GM23338 (cell line): ENCODE measurements around the gene ZNF484. TPM values are rescaled to one million over a fixed set of nuclear protein-coding genes. Genes with fewer than 3 reads are reported as not detected.
"Not testable (repeated sequence)": the region's sequence is repeated elsewhere in the genome, so short reads cannot be mapped to it uniquely, and the experiment has no call there.

ENCODE experiments used
- ATAC-seq: fragments of 200-7000 bp; cut with Tn5 transposase; 3 replicates; pipeline ENCODE4 v1.9.1; 2020
- DNase-seq: peaks from one replicate; pipeline ENCODE4 v3.0.0-alpha.2; 2015; ENCODE audit warnings: low spot score
- H2AFZ ChIP-seq: fragments of 200-600 bp; sonication (generic); 2 replicates; pipeline ENCODE4 v1.8.0; 2016; ENCODE audit warnings: antibody characterized with exemption, mild to moderate bottlenecking, moderate library complexity
- H3F3A ChIP-seq: fragments of 200-600 bp; sonication (generic); replicated peaks from 2 replicates; pipeline ENCODE4 v1.8.0; 2017; ENCODE audit warnings: antibody characterized with exemption, mixed run types, low read depth
- H3K27ac ChIP-seq: fragments of 200-600 bp; sonication (generic); 2 replicates; pipeline ENCODE4 v1.6.1; 2016; ENCODE audit warnings: low read depth
- H3K27me3 ChIP-seq: fragments of 200-600 bp; sonication (generic); 2 replicates; pipeline ENCODE4 v1.8.0; 2016; ENCODE audit warnings: mild to moderate bottlenecking, mixed run types, moderate library complexity; ENCODE audit not compliant: insufficient read depth
- H3K36me3 ChIP-seq: fragments of 200-600 bp; sonication (generic); 2 replicates; pipeline ENCODE4 v1.8.0; 2016; ENCODE audit warnings: mild to moderate bottlenecking; ENCODE audit not compliant: insufficient read depth
- H3K4me1 ChIP-seq: fragments of 200-600 bp; sonication (generic); 2 replicates; pipeline ENCODE4 v1.8.0; 2016; ENCODE audit warnings: mild to moderate bottlenecking, moderate library complexity; ENCODE audit not compliant: insufficient read depth
- H3K4me2 ChIP-seq: fragments of 200-600 bp; sonication (generic); 2 replicates; pipeline ENCODE4 v1.7.1; 2017; ENCODE audit warnings: mixed run types
- H3K4me3 ChIP-seq: fragments of 200-600 bp; sonication (generic); 2 replicates; pipeline ENCODE4 v1.6.1; 2016; ENCODE audit warnings: mixed run types
- H3K79me2 ChIP-seq: fragments of 200-600 bp; sonication (generic); replicated peaks from 2 replicates; pipeline ENCODE4 v1.8.0; 2017; ENCODE audit warnings: mild to moderate bottlenecking; ENCODE audit not compliant: insufficient read depth
- H3K9me2 ChIP-seq: fragments of 200-600 bp; sonication (generic); 2 replicates; pipeline ENCODE4 v1.8.0; 2017; ENCODE audit not compliant: insufficient read depth
- H4K20me1 ChIP-seq: fragments of 200-600 bp; sonication (generic); replicated peaks from 2 replicates; pipeline ENCODE4 v1.8.0; 2017; ENCODE audit warnings: mild to moderate bottlenecking; ENCODE audit not compliant: insufficient read depth
- H3K27ac Mint-ChIP-seq: 2 replicates; pipeline ENCODE4 v1.8.0; 2020; ENCODE audit warnings: inconsistent platforms, mild to moderate bottlenecking, moderate library complexity, mixed read lengths
- H3K27me3 Mint-ChIP-seq: 3 replicates; pipeline ENCODE4 v1.8.0; 2022; ENCODE audit warnings: low read depth, mild to moderate bottlenecking, moderate library complexity, mixed read lengths, inconsistent platforms; ENCODE audit not compliant: insufficient read depth, poor library complexity
- H3K36me3 Mint-ChIP-seq: 3 replicates; pipeline ENCODE4 v1.8.0; 2021; ENCODE audit warnings: low read depth, mild to moderate bottlenecking, inconsistent platforms, moderate library complexity, mixed read lengths
- H3K4me1 Mint-ChIP-seq: 3 replicates; pipeline ENCODE4 v1.8.0; 2020; ENCODE audit warnings: mild to moderate bottlenecking, inconsistent platforms, mixed read lengths
- H3K4me3 Mint-ChIP-seq: 3 replicates; pipeline ENCODE4 v1.8.0; 2021; ENCODE audit warnings: moderate library complexity, mild to moderate bottlenecking, inconsistent platforms, mixed read lengths
- H3K9me3 Mint-ChIP-seq: 3 replicates; pipeline ENCODE4 v1.8.0; 2020; ENCODE audit warnings: moderate library complexity, mild to moderate bottlenecking, inconsistent platforms, mixed read lengths
- CREB1 ChIP-seq: fragments of 250-450 bp; sonication (Bioruptor Pico); IDR thresholded peaks from 2 replicates; pipeline ENCODE4 v1.5.0; 2020; ENCODE audit warnings: low read depth, mild to moderate bottlenecking, moderate library complexity
- CTCF ChIP-seq, 2 experiments: fragments of 200-600 bp in 1 of 2; sonication (generic) in 1 of 2; conservative IDR thresholded peaks; 2 replicates each; pipeline versions ENCODE4 v1.5.1 to v1.6.1; 2016 to 2017; ENCODE audit warnings: antibody characterized with exemption in 2 of 2, low read depth in 2 of 2, mild to moderate bottlenecking in 2 of 2, moderate library complexity in 1 of 2
- EZH2 ChIP-seq: fragments of 200-600 bp; sonication (generic); IDR thresholded peaks from one replicate; pipeline ENCODE4 v1.8.0; 2017; ENCODE audit warnings: antibody characterized with exemption, mild to moderate bottlenecking, low read depth; ENCODE audit not compliant: unreplicated experiment
- JUNB ChIP-seq: IDR thresholded peaks from one replicate; pipeline ENCODE4 v1.6.1; 2016; ENCODE audit warnings: antibody characterized with exemption; ENCODE audit not compliant: unreplicated experiment
- NANOG ChIP-seq: IDR thresholded peaks from 2 replicates; pipeline ENCODE4 v1.6.1; 2016; ENCODE audit warnings: antibody characterized with exemption, borderline replicate concordance
- POLR2AphosphoS5 ChIP-seq: IDR thresholded peaks from 2 replicates; pipeline ENCODE4 v1.6.1; 2016; ENCODE audit warnings: antibody characterized with exemption, low read depth
- STAT1 ChIP-seq: IDR thresholded peaks from one replicate; pipeline ENCODE4 v1.6.1; 2016; ENCODE audit warnings: antibody characterized with exemption; ENCODE audit not compliant: unreplicated experiment
- polyA plus RNA-seq: library from polyadenylated mRNA; unstranded; fragments of >200 nt; fragmentation: Nextera tagmentation; extraction: Ambion mirVana; gene quantifications from 2 replicates; pipeline ENCODE4 v1.2.1, GENCODE V29; 2016
- total RNA-seq: library from RNA; depleted of rRNA; stranded (reverse); fragments of >200 nt; shearing (Covaris generic); gene quantifications from 2 replicates; pipeline ENCODE4 v1.2.3, GENCODE V29; 2014
- TF ChIP-seq, protein P1 (sequence below): IDR thresholded peaks from one replicate; pipeline ENCODE4 v1.6.1; 2018; ENCODE audit warnings: antibody characterized with exemption; ENCODE audit not compliant: unreplicated experiment
- TF ChIP-seq, protein P2 (sequence below): fragments of 250-450 bp; sonication (Bioruptor Pico); IDR thresholded peaks from 2 replicates; pipeline ENCODE4 v1.5.0; 2020; ENCODE audit warnings: mild to moderate bottlenecking, moderate library complexity

ZNF484 gene
- total and polyA plus RNA-seq, 2 experiments from 2014 or later, result 4.2 to 19.4 TPM

- Histone ChIP-seq H3K27me3 (no peaks in the 10 kb centered on the region), H3K4me3 (no peak overlapping the region), H3K36me3 (no peaks in the 10 kb centered on the region), H2AFZ (no peak overlapping the region), H3K27ac (no peak overlapping the region), H3K4me1 (no peaks in the 10 kb centered on the region), H4K20me1 (no peaks in the 10 kb centered on the region), H3K4me2 (no peak overlapping the region), H3F3A (no peaks in the 10 kb centered on the region), H3K9me2 (no peaks in the 10 kb centered on the region), H3K79me2 (no peaks in the 10 kb centered on the region)
- peaks cover 19% of the 10 kb centered on the region for H3K36me3 Mint-ChIP-seq
- H3K4me3 Mint-ChIP-seq, result no peak overlapping the region
- peaks cover 33% of the 10 kb centered on the region for H3K9me3 Mint-ChIP-seq
- no peak overlapping the region for H3K27ac Mint-ChIP-seq
- ATAC-seq (no peak), DNase-seq (no peak)
- H3K27me3 Mint-ChIP-seq, result peaks cover 8% of the 10 kb centered on the region
- TF ChIP-seq, protein P1, sequence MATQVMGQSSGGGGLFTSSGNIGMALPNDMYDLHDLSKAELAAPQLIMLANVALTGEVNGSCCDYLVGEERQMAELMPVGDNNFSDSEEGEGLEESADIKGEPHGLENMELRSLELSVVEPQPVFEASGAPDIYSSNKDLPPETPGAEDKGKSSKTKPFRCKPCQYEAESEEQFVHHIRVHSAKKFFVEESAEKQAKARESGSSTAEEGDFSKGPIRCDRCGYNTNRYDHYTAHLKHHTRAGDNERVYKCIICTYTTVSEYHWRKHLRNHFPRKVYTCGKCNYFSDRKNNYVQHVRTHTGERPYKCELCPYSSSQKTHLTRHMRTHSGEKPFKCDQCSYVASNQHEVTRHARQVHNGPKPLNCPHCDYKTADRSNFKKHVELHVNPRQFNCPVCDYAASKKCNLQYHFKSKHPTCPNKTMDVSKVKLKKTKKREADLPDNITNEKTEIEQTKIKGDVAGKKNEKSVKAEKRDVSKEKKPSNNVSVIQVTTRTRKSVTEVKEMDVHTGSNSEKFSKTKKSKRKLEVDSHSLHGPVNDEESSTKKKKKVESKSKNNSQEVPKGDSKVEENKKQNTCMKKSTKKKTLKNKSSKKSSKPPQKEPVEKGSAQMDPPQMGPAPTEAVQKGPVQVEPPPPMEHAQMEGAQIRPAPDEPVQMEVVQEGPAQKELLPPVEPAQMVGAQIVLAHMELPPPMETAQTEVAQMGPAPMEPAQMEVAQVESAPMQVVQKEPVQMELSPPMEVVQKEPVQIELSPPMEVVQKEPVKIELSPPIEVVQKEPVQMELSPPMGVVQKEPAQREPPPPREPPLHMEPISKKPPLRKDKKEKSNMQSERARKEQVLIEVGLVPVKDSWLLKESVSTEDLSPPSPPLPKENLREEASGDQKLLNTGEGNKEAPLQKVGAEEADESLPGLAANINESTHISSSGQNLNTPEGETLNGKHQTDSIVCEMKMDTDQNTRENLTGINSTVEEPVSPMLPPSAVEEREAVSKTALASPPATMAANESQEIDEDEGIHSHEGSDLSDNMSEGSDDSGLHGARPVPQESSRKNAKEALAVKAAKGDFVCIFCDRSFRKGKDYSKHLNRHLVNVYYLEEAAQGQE, result no peak
- TF ChIP-seq CTCF (conservative IDR thresholded peaks at IDR 0.05; ENCODE audit: low read depth in 2 of 2) (no peak), STAT1 (no peak), CREB1 (no peak), EZH2 (no peak), JUNB (no peak), POLR2AphosphoS5 (no peak), NANOG (no peak)
- TF ChIP-seq, protein P2, sequence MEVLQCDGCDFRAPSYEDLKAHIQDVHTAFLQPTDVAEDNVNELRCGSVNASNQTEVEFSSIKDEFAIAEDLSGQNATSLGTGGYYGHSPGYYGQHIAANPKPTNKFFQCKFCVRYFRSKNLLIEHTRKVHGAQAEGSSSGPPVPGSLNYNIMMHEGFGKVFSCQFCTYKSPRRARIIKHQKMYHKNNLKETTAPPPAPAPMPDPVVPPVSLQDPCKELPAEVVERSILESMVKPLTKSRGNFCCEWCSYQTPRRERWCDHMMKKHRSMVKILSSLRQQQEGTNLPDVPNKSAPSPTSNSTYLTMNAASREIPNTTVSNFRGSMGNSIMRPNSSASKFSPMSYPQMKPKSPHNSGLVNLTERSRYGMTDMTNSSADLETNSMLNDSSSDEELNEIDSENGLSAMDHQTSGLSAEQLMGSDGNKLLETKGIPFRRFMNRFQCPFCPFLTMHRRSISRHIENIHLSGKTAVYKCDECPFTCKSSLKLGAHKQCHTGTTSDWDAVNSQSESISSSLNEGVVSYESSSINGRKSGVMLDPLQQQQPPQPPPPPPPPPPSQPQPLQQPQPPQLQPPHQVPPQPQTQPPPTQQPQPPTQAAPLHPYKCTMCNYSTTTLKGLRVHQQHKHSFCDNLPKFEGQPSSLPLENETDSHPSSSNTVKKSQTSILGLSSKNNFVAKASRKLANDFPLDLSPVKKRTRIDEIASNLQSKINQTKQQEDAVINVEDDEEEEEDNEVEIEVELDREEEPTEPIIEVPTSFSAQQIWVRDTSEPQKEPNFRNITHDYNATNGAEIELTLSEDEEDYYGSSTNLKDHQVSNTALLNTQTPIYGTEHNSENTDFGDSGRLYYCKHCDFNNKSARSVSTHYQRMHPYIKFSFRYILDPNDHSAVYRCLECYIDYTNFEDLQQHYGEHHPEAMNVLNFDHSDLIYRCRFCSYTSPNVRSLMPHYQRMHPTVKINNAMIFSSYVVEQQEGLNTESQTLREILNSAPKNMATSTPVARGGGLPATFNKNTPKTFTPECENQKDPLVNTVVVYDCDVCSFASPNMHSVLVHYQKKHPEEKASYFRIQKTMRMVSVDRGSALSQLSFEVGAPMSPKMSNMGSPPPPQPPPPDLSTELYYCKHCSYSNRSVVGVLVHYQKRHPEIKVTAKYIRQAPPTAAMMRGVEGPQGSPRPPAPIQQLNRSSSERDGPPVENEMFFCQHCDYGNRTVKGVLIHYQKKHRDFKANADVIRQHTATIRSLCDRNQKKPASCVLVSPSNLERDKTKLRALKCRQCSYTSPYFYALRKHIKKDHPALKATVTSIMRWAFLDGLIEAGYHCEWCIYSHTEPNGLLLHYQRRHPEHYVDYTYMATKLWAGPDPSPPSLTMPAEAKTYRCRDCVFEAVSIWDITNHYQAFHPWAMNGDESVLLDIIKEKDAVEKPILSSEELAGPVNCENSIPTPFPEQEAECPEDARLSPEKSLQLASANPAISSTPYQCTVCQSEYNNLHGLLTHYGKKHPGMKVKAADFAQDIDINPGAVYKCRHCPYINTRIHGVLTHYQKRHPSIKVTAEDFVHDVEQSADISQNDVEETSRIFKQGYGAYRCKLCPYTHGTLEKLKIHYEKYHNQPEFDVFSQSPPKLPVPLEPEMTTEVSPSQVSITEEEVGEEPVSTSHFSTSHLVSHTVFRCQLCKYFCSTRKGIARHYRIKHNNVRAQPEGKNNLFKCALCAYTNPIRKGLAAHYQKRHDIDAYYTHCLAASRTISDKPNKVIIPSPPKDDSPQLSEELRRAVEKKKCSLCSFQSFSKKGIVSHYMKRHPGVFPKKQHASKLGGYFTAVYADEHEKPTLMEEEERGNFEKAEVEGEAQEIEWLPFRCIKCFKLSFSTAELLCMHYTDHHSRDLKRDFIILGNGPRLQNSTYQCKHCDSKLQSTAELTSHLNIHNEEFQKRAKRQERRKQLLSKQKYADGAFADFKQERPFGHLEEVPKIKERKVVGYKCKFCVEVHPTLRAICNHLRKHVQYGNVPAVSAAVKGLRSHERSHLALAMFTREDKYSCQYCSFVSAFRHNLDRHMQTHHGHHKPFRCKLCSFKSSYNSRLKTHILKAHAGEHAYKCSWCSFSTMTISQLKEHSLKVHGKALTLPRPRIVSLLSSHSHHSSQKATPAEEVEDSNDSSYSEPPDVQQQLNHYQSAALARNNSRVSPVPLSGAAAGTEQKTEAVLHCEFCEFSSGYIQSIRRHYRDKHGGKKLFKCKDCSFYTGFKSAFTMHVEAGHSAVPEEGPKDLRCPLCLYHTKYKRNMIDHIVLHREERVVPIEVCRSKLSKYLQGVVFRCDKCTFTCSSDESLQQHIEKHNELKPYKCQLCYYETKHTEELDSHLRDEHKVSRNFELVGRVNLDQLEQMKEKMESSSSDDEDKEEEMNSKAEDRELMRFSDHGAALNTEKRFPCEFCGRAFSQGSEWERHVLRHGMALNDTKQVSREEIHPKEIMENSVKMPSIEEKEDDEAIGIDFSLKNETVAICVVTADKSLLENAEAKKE (CRISPR knock-in tag), result no peak
- no peaks in the 10 kb centered on the region for H3K4me1 Mint-ChIP-seq
Measured at GRCh38 chr9:92829420-92829819, 48.4 kb downstream of the ZNF484 start.

GRCh38 chr9:92825065-92825464 lies 52.8 kb downstream of the ZNF484 start:
- not testable (repeated sequence) for H3K36me3 ChIP-seq, H3K4me1 Mint-ChIP-seq, H3K27me3 Mint-ChIP-seq, H3K27me3 ChIP-seq, H3F3A ChIP-seq, H3K79me2 ChIP-seq, H3K4me1 ChIP-seq, H3K27ac ChIP-seq, H3K4me3 ChIP-seq, H4K20me1 ChIP-seq, H3K9me3 Mint-ChIP-seq, H3K9me2 ChIP-seq, H3K27ac Mint-ChIP-seq, H3K4me2 ChIP-seq, H3K36me3 Mint-ChIP-seq, H3K4me3 Mint-ChIP-seq, ATAC-seq, DNase-seq, H2AFZ ChIP-seq
